ENCODE results near the gene CCDC107.

The CCDC107 gene

DNA sequence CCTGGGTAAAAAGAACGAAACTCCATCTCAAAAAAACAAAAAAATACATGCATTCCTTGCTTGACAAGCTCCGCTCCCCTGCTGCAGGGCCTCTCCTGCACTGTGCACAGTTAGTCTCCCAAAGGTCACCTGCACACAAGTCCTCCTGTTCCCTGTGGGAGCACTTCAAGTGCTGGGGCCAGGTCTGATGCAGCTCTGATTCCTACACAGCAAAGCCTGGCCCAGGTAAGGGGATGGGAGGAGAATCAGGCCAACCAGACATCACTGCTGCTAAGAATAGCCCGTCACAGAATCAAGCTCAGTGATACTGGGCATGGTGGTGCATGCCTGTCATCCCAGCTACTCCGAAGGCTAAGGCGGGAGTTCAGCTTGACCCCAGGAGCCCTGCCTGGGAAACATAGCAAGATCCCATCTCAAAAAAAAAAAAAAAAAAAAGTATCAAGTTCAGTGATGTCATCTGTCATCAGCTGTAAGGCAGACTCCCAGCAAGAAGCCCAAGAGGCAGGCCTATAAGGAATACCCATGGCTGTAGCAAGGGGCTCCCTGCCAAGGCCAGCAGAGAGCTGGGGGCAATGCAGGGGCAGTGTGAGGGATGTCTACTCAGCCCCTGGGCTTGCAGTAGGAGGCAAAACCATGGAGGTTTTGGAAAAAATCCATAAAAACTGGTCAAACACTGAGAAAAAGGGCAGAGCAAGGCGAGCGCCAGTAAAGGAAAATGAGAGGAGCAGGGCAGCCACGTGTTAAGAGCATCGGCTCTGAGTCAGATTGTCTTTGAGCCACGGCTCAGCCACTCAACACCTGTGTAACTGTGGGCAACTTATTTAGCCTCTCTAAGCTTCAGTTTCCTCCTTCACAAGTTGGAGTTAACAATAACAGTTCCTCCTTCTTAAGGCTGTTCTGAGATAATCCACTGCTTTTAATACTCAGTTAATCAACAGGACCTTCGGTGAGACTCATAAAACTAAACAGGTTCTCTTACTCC lies 28.4 kb downstream of the CCDC107 start:
- no peak for DNase-seq

DNA sequence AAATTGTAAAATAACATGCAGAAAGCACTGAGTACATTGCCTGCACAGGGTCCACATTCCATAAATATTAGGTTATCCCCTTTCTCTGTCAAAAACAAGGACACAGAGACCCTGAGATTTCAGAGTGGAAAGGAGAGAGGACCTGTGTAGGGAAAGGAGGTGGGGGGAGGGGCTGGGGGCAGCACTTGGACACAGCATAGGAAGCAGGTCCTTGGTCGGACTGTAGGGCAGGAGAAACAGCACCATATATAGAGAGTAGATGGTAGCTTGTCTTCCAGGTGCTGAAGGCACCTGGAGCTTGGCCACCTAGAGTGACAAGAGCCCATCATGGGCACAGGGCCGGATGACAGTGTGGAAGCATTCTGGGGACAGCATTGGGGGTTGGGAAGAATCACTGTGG lies 29.2 kb downstream of the CCDC107 start:
- no peak for DNase-seq

DNA sequence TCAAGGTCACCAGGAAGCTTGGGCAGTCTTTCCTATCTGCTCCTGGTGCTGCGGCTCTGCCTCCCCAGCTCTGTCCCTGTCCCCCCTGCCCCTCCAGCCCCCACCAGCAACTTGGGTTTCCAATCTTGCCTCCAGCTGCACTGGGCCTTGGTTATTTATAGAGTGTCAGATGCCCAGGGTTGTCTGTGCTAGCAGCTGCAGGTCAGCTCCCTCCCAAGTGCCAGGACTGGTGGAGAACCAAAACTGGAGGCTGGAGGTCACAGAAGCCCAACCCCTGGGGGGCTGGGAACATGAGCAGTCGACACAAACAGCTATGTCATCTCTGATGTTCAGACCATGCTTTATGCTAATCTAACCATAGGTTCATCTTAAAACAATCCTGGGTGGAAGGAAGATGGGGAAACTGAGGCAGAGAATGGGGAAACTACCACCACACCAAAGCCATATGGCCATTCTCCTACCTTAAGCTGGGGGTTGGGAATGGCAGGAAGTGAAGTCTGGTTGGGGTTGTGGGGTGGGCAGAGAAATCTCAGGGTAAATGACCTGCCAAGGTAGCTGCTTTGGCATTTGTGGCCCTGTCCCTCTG lies 30.0 kb downstream of the CCDC107 start:
- no peak for DNase-seq

DNA sequence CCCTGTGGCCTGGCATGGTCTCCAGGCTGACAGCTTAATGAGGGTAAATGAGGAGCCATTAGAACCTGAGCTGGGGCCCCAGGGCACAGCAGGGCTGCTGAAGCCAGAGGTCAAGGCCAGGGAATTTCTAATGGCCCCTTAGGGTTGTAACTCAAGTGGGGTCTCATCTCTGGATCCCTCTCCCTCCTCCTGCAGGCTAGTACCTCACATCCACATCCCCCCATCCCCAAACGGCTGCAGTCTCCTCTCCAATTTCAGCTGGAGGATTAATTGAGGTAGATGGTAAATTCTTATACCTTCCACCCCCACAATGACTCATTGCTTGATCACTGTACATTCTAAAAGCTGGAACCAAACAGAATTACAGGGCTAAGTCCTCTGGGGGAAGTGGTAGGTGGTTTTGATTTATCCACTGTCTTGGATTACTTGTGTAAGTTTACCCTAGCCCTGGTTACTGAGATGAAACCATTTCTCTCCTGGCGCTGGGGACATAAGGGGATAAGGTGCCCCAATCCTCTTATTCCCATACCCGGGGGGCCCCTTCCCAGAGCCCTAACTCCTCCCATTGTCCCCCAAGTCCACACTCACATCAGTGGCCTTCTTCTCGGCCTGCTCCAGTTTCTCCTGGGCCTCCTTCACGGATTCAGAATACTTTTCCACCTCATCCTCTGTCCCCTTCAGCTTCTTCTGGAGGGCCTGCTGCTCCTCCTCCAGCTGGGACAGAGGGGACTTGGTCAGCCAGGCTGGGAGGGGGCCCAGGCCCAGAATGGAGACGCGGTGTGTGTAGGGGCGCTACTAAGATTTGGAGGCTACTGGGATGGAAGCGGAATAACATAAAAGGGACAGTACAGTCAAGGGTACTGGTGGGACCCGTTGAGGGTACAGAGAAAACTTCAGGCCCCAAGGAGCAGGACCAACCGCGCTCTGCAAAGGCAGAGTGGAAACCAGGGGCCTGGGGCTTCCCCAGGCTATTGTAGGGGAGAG lies 30.8 kb downstream of the CCDC107 start:
- DNase-seq = no peak

DNA sequence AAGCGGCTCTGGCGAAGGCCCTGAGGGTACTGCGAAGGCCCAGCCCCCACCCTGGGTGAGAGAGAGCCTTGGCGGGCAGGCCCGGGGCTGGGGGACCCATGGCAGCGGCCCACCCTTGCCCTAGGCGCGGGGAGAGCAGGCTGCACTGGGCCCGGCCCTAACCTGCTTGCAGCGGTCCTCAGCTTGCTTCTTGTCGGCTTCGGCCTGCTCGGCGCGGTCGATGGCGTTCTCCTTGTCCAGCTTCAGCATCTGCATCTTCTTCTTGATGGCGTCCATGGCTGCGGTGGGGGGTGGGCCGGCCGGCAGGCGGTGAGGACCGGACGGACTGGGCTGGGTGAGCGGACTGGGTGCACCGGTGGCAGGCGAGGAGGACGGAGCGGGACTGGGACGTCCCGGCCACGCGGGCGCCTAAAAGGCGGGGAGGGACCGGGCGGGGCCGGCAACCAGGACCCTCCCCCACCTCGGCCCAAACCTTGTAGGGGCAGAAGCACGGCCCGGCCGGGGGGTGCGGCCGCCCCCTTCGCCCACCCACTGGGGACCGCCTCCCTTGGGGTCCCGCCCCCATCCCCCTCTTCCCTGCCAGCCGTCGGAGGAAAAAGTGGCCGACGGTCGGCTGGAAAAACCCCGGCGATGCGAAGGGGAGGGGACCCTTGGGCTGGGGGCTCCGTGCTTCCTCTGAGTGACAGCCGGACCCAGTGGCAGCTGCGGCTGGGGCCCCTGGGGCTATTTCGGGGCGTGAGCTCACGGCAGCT lies 31.6 kb downstream of the CCDC107 start, which contains the start of gene TPM2:
Gene TPM2 (minus strand): TSS at position 384 of the 752 bp plus-strand sequence. CDS start 108 bp downstream, at position 276.
- DNase-seq = no peak

DNA sequence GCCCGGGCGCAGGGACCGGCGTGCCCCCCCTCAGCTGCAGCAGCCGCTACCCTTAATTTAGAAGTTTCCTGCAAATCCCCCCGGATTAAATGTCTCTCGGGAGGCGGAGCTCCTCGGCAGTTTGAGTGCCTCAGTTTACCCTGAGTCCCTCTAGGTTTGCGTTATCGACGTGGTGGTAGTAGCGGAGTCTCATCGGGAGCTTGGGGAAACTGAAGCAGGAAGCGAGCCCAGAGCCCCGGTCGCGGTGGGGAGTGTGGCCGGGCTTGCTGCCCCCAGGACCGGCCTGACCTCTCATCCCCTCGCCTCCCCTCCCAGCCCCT lies 32.2 kb downstream of the CCDC107 start:
- no peak for DNase-seq

DNA sequence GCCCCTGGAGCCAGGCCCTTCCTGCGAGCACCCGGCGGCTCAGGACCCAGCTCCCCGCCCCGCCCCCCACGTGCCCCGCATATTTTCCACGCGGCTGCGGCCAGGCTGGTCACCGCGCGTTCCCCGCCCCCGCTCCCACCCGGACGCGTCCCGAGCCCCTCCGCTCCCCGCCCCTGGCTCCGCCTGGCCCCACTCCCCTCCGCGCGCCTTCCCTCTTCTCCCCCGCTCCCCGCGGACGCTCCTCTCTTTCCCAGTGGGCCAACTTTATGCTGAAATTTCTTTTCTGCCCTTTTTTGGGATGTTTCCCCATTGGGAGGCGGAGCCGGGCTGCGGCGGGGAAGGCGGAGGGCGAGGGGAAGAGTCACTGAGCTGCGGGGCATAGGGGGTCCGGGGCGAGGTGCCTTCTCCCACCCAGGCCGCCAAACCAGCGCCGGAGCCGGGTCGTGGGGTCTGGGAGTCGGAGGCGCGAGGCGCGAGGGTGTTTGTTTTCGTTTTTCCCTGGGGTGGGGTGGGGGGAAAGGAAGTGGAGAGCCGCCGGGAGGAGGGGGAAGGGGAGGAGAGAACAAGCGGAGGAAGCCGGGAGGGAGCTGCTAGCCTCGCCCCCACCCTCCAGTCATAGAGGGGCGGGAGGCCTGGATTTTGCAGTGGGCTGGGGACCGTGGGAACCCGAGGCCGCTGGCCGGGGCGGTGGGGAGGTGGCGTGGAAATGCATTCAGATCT lies 32.7 kb downstream of the CCDC107 start:
- peak; percentile 42 for DNase-seq

DNA sequence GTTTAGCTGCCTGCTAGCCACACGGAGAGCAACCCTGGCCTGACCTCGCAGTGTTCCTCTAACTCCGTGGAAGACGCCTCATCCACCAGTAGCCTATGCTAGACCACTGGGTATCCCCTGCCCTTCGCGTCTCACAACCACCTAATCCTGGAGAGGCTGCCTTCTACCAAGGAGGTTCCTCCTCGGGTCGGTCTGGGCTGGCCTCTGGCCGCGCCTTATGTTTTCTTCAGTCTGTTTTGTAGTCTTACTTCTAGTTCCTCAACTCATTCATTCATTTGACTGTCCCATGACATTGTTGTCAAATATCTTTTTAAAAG lies 33.2 kb downstream of the CCDC107 start:
- no peak for DNase-seq

DNA sequence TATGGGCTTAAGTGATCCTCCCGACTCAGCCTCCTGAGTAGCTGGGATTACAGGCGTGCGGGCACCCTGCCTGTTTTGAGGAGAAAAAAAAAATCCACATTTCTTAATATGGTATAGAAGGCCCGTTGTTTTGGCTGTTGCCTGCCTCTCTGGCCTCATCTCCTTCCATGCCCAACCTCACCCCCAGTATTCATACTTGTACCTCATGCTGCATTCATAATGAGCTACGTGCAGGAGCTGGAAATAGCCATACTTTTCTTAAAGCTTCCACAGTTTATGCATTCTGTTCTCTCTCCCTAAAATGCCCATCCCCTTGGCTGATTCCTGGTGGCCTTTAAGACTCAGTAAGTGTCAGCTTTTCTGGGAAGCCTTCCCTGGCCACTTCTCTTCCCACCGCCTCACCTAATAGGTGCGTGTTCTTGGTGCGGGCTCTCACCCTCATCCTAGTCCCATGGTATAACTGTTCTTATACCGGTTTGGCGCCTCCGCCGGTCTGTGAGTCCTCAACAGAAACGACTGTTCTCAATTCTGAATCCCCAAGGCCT lies 33.7 kb downstream of the CCDC107 start:
- DNase-seq = no peak

DNA sequence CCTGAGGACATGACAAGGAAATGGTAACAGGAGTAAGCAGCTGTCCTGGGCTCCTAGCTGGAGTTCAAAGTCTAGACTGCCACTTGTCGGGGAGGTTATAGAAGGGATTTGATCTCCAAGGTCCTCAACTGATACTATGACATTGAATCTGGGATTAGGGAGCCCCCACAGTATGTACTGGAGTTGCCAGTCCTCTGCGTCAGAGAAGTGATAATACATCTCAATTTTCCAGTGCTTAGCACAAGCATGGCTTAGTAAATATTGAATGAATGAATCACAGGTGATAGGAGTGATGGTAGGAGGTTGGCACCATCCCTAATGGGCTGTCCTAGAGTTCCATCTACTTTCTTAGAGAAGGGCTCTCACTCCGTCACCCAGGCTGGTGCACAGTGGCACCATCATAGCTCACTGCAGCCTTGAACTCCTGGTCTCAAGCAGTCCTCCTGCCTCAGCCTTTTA lies 37.9 kb downstream of the CCDC107 start:
- DNase-seq = no peak

DNA sequence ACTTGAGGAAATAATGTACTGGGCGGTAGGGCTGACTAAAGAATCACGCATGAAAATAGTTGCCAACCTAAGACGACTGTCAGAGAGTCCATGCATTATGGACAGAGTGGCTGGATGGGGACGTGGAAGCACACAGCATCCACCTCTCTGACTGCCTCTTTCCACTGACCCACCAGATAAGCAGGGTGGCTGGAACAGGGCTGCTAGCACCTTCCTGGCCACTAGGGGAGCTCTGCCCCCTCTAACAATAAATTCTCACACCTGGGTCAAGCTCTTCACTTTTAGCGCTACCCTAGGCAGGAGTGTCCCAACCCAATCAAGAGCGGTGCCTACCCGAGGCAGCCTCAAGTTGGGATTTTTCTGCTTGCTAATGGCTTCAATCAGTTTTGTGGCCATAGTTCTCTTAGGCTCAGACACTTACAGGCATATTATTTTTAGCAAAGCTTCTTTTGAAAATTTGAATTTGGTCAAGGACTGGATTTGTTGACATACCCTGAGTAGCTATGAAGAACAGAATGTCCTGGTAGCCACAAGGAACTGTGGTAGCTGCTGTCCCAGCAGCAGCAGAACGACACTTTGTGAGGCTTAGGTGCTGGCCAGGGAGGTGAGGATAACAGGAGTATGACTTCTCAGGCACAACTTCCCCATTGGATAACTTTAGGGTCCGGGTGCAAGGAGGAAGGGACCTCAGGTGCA lies 38.6 kb downstream of the CCDC107 start:
- peak; percentile 68 for DNase-seq

DNA sequence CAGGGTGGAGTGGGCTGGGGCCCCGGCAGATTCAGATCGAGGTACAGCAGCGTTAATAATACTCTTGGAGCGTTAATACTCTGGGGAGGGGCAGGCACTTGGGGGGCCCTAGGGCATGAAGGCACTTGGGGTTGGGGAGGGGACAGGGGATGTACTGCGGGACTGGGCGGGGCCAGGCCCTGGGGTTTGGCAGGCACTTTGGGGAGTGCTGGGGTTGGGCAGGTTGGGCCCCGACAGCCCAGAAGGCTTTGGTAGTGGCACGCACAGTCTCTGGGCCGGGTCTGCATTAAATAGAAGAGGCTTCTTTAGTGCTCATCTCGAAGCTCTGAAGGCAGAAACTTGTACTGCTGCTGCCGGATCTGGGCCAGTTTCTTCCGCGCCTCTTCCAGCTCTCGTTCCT lies 39.4 kb downstream of the CCDC107 start:
- no peak for DNase-seq

DNA sequence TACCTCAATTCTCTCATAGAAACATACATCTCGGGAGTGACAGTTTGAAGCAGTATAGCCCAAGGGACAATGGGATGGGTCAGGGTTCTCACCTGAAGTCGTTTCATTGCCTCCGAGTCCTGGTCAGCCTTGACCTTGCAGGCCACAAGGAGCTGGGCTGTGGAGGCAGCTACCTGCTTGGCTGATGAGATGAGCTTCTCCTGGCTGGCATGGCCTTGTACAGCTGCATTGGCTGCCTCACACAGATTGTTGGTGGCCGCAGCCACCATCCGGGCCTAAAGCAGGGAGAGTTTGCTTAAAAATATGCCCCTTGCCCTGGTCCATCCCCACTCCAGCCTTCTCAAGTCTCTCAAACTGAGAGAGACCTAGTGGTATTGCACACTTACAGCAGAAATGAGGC lies 40.1 kb downstream of the CCDC107 start:
- no peak for DNase-seq

DNA sequence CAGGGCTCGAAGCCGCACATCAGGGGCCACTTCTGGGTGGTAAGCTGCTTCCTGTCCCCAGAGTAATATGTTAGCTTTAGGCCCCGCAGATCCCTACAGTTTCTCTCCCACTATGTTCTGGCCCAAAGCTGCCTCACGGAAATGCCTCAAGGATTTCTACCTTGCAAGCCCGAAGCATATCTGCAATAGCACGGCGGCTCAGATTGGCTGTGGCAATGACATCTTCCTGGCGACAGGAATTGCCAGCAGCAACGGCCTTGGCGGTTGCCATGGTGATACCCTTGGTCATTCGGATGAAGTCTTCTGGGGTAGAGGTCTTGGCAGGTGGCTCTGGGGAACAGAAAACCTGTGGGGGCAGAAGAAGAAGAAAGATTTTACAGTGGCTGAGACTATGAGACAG lies 41.9 kb downstream of the CCDC107 start:
- no peak for DNase-seq

DNA sequence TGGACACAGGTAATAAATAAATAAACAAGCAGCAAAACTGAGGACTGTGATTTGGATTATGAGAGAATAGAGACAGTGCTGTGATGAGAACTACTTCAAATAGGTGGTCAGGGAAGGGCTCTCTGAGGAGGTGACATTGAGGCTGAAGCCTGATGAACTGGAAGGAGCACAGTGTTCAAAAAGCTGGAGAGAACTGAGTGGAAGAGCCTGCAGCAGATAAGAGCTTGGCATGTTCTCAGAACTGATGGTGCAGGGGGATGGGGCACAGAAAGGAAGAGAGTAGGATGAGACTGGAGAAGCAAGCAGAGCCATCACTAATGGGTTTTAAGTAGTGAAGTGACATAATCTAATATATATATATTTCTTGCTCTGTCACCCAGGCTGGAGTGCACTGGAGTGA lies 42.9 kb downstream of the CCDC107 start:
- DNase-seq = no peak

DNA sequence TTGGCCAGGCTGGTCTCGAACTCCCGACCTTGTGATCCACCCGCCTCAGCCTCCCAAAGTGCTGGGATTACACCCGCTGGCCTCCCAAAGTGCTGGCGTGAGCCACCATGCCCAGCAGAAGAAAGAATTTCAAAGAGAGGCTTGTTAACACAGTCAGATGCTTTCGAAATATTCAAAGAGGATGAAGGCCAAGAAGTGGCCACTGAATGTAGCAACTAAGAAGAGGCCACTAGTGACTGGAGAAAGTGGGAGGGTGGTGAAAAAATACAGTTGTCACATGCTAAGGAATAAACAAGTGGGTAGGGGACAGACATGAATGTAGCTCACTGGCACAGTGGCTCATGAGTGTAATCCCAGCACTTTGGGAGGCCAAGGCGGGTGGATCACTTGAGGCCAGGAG lies 44.6 kb downstream of the CCDC107 start:
- no peak for DNase-seq

DNA sequence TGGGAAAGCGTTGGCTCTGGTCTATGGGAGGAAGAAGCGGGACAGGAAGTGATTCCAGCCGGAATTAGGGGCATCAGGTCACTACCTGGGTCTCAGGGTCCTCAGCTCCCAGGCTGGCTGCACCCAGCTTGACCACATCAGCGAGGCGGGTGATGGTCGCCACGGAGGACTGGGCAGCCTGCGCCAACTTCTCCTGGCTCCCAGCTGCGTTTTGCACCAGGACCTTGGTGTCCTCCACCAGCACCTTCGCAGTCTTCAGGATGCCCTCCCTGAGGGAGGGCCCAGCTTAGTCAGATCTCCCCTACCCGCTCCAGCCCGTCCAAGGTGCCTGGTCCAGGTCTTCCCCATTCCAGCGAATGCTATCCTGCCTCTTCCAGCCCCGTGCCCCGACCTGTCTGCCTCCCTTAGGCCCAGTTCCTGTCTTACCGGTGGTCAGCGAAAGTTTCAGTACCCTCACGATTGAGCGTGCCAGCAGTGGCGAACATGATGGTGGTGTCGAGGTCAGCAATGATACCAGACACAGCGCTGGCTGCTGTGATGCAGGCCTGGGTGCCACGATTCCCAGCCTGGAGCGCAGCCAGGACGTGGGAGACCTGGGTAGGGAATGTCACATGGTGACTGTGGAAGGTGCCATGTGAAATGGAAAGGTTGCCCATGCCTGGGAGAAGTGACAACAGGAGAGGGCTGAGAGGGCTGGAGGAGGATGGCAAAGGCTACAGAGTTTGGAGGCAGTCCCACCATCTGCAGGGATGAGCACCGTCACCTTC lies 46.0 kb downstream of the CCDC107 start:
- DNase-seq = no peak

DNA sequence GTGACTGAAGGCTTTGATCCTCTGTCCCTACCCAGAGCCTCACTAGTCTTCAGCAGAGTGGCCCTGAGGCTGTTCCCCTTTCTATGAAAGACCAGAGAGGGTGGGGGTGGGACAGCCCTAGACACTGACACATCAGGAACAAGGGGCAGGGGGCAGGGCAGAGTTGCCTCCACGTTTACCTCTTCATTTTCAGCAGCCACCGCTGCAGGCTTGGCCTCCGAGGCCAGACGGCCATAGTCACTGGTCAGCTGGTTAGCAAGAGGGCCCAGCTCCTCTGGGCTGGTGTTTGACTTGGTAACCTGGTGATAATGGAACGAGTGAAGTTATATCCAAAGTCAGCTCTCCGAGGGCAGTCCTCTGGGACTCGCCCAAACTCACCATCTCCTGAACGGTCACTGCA lies 47.3 kb downstream of the CCDC107 start:
- DNase-seq = no peak

DNA sequence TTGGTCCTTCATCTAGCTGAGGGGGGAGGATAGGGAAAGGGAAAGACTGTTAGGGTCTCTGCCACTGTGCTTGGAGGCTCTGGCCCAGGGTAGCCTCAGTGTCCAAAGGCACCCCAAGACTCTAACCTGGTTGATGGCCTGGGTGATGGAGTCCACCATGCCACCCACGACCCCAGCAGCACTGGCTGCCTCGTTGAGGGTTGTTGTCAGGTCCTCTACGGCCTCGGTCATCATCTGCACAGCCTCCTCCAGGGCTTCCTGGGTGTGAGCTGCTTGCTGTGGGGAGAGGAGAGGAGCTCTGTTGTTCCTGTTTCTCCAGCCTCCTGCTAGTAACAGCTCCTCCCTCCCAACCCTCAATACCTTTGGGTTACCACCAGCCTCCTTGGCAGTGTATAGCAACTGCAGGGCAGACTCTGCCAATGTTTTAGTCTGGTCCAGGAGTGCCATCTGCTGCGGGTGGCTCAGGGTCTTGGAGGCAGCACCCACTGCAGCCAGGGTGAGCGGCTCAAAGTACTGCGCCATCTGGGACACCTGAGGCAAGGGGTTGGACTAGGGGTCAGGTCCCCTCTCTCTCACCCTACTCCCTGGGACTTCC lies 47.8 kb downstream of the CCDC107 start:
- no peak for DNase-seq

DNA sequence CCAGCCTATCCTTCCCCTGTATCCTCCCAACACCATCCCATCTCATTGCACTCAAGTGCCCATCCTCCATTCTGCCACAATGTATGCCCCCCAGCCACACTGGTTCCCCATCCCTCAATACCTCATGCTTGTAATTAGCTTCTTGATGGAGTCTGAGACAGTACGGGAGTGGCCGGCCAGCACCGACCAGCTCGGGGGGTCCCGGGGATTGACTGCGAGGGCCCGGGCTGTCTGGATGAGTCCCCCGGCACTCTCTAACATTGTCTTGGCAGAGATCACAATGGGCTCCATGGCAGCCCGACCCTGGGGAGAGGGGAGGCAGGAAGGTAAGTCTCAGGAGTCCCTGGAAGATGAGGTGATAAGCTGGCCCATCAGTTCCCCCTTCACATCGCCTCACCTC lies 48.9 kb downstream of the CCDC107 start:
- DNase-seq = no peak

Measured in activated CD4-positive, alpha-beta T cell treated with anti-CD3 and anti-CD28 coated beads for 48 hours (primary cell).